Thyroid gland (tissue), 4 donors: ENCODE measurements around the gene ALAS1.

Experiments
- POLR2A ChIP-seq, 2 donors: fragments of 450-650 bp; IDR thresholded peaks; one replicate each; pipeline ENCODE4 v1.6.1; 2017; ENCODE audit warnings: antibody characterized with exemption in 2 of 2, mild to moderate bottlenecking in 2 of 2, moderate library complexity in 1 of 2
- TF ChIP-seq, protein P1 (sequence below), 6 experiments: fragments of 200-600 bp in 3 of 6; fragments of 450-650 bp in 3 of 6; sonication (generic) in 3 of 6; IDR thresholded peaks; one replicate each; pipeline ENCODE4 v1.5.1; 2016 to 2019; ENCODE audit warnings: antibody characterized with exemption in 6 of 6, mild to moderate bottlenecking in 2 of 6, inconsistent platforms in 1 of 6, moderate library complexity in 1 of 6

- TF ChIP-seq, protein P1, sequence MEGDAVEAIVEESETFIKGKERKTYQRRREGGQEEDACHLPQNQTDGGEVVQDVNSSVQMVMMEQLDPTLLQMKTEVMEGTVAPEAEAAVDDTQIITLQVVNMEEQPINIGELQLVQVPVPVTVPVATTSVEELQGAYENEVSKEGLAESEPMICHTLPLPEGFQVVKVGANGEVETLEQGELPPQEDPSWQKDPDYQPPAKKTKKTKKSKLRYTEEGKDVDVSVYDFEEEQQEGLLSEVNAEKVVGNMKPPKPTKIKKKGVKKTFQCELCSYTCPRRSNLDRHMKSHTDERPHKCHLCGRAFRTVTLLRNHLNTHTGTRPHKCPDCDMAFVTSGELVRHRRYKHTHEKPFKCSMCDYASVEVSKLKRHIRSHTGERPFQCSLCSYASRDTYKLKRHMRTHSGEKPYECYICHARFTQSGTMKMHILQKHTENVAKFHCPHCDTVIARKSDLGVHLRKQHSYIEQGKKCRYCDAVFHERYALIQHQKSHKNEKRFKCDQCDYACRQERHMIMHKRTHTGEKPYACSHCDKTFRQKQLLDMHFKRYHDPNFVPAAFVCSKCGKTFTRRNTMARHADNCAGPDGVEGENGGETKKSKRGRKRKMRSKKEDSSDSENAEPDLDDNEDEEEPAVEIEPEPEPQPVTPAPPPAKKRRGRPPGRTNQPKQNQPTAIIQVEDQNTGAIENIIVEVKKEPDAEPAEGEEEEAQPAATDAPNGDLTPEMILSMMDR (IDR thresholded peaks at IDR 0.05): no peak
- no peak for TF ChIP-seq POLR2A (IDR thresholded peaks at IDR 0.05)
These were observed 24.6 kb downstream of the ALAS1 start for GRCh38 chr3:52222319-52223221.
